HTERT RPE-1 (cell line): ENCODE data around the gene PKNOX1.
"Not testable (repeated sequence)": the region's sequence is repeated elsewhere in the genome, so short reads cannot be mapped to it uniquely, and the experiment has no call there.

Experiments used
- in situ Hi-C: fragments of 300-500 bp; cut with MboI; formaldehyde crosslinking; loops from 4 replicates; pipeline ENCODE4 v1.14.3; 2020; ENCODE audit warnings: low sequenced_read_pairs

Gene PKNOX1

GRCh38 chr21:42951193-42951592, 23.2 kb upstream of the PKNOX1 start:
- in situ Hi-C loops: not testable (repeated sequence)

DNA sequence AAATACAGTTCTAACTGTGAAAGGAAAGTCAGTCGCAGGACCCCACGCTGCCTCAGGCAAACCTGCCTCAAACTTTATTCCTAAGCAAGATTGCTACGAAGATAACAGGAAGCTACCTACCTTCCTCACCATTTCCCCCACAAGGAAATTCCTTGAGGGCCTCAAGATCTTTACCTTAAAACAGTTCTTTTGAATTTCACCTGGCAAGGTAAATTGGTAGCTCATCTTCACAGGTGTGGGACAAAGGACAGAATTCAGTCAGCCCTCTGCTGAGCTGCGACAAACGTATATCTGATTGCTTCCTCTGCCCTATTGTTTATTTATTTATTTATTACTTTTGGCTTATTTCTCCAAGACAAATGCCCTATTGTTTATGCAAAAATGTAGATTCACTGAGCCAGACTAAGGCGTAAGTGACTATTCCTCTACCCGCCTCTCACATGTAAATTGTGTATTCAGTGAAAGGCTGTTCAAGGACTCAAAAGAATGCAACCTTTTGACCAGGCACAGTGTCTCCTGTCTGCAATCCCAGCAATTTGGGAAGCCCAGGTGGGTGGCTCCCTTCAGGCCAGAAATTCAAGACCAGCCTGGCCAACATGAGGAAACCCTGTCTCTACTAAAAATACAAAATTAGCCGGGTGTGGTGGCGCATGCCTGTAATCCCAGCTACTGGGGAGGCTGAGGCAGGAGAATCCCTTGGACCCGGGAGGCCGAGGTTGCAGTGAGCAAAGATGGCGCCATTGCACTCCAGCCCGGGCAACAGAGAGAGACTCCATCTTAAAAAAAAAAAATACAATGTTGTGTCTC, 17.3 kb upstream of the PKNOX1 start:
- in situ Hi-C loops: no loop called here

- in situ Hi-C loops: not testable (repeated sequence)
Measured at GRCh38 chr21:42958122-42958521, 16.2 kb upstream of the PKNOX1 start.

DNA sequence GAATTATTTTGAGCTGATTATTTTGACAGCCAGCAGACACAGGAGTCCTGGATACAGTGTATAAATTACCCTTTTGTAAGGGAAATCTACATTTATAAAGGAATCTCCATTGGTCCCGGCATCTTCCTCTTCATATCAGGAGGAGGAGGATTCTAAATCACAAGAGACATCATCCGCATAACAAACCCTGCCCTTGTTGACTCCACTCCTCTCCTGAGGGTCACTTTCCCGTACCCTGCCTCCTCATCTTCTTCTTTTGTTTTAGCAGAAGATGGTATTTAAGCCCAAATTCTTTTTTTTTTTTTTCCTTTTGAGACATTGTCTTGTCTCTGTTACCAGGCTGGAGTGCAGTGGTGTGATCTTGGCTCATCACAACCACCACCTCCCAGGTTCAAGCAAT, 14.6 kb upstream of the PKNOX1 start:
- in situ Hi-C loops: no loop called here

DNA sequence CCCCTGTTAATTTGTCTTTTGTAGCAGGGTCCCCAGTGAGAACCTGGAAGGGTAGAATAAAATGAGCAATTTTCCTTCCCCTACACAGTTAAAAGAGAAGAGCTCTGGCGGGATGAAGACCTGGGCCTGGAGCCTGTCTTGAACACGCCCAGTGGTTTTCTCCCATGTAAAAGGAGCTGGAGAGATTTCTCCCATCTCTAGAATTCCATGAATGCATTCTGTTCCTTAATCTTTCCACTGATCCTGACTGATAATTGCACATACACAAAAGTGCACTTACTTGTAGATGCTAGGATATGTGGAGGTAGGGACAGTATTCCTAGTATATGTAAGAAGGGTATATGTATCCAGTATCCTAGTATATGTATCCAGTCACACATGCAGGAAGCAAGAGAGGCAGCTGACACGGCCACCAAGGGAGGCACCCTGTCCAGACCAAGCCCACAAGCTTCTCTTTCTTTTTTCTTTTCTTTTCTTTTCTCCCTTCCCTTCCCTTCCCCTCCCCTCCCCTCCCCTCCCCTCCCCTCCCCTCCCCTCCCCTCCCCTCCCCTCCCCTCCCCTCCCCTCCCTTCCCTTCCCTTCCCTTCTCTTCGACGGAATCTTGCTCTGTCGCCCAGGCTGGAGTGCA, 11.9 kb upstream of the PKNOX1 start:
- in situ Hi-C loops: no loop called here

DNA sequence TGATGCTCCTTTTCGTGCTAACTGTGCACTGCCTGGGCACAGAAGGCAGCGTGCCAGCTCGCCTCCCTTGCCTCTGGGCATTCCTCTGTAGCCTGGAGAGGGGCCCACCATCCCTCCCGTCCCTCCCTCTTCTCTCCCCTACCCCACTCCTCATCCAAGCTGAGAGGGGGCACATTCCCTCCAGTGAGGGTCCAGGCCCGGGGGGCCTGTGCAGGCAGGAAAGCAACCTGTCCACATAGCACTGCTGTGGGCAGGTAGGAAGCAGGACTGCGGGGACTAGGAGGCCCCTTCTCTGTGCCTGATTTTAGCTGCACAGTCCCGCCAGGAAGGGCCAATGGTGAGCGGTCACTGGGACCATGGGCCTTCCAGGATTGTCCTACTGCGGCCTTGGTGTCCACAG, 10.3 kb upstream of the PKNOX1 start:
- in situ Hi-C loops: no loop called here

- in situ Hi-C loops: no loop called here
Measured at GRCh38 chr21:42964546-42965210, 9.7 kb upstream of the PKNOX1 start.

- in situ Hi-C loops: no loop called here
Measured at GRCh38 chr21:42965211-42965560, 9.2 kb upstream of the PKNOX1 start.

DNA sequence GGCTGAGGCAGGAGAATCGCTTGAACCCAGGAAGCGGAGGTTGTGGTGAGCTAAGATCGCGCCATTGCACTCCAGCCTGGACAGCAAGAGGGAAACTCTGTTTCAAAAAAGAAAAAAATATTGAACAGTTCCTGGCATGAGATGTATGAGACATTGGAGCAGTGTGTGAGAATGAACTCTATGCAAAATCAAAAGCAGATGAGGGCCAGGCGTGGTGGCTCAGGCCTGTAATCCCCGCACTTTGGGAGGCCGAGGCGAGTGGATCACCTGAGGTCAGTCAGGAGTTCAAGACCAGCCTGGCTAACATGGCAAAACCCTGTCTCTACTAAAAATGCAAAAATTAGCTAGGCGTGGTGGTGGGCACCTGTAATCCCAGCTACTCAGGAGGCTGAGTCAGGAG, 6.7 kb upstream of the PKNOX1 start:
- in situ Hi-C loops: not testable (repeated sequence)

DNA sequence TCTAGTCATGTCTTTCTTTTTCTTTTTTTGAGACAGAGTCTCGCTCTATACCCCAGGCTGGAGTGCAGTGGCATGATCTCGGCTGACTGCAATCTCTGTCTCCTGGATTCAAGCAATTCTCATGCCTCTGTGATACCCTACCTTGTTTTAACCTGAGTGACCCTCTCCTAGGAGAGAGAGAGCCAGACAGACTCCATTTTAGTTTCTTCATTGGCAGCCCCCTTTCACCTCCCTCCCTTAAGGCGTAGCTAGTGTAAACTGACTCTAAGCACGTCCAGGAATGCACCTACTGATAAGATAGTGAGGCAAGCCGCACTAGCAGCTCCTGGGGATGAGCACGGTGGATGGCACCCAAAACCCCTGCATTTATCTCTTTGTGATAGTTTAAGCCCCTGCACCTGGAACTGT, 5.2 kb upstream of the PKNOX1 start:
- in situ Hi-C loops: no loop called here

- in situ Hi-C loops: no loop called here
Measured at GRCh38 chr21:42970946-42971653, 3.3 kb upstream of the PKNOX1 start.

- in situ Hi-C loops: no loop called here
Measured at GRCh38 chr21:42971897-42972275, 2.5 kb upstream of the PKNOX1 start.

DNA sequence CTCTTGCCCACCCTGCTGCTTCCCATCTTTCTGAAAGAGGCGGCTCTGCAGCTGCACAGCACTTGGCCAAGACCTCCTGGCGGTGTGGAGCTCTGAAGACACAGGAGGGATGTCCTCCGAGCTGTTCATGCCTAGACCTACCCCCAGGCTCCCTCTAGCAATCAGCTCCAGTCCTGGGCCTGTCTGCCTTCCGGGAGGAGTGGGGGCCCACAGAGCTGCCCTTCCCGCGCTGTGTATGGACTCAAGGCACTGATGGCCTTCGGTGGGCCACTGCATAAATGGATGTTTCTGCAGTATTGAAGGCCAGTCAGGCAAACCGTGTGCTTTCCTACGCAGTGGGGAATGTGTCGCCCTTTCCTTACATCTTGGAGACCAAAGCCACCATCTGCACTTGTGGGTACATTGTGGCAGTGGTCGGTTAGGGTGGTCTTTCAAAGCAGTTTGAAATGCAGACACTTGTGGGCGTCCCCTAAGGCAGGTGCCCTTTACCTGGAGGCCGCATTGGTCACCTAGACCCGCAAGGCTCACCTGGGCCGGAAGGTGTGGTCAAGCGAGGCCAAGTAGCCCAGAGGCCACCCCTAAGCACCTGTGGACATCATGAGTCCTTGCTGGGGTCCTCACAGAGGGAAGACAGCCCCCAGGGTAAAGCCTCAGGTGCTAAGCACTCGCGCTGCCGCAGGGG, 912 bp upstream of the PKNOX1 start:
- in situ Hi-C loops: no loop called here

- in situ Hi-C loops: no loop called here
Measured at GRCh38 chr21:42974832-42975820, 764 bp downstream of the PKNOX1 start.

GRCh38 chr21:42975886-42976608, 1.7 kb downstream of the PKNOX1 start:
- in situ Hi-C loops: no loop called here

- in situ Hi-C loops: no loop called here
Measured at GRCh38 chr21:42980312-42981213, 6.2 kb downstream of the PKNOX1 start.

DNA sequence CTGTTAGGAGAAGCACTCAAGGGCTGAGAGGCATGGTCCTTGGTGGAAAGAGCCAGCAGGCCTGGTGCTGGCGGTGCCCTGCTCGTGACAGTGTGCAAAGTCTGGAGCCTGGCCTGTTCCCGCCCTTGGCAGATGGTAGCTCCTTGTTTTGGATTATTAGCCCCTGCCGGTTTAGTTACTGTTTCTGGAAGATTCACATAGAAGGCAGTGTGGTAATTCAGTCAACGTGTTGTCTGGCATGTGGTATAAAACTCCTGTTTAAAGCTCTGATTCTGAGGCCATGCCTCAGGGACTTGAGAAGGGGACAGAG, 6.8 kb downstream of the PKNOX1 start:
- in situ Hi-C loops: no loop called here

- in situ Hi-C loops: no loop called here
Measured at GRCh38 chr21:42981862-42982261, 7.5 kb downstream of the PKNOX1 start.
